Measurements from ENCODE around the gene PLK2.

DNA sequence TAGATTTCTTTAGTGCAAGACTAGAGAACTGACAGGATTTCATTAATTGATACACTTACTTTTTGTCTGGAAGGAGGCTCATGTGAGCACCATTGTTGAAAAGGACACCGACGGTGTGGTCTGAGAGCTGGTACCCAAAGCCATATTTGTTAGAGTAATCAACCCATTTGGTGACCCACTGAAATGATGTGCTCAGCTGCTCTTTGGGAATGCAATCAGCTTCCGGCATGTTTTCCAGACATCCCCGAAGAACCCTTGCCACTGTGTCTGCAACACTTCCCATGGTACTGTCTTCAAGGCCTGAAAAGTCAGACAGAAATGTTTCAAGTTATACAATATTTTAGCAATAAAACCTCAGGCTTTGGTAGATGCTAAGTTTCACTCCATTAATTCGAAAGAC lies 4.4 kb downstream of the PLK2 start:
- TF ChIP-seq, protein P1, sequence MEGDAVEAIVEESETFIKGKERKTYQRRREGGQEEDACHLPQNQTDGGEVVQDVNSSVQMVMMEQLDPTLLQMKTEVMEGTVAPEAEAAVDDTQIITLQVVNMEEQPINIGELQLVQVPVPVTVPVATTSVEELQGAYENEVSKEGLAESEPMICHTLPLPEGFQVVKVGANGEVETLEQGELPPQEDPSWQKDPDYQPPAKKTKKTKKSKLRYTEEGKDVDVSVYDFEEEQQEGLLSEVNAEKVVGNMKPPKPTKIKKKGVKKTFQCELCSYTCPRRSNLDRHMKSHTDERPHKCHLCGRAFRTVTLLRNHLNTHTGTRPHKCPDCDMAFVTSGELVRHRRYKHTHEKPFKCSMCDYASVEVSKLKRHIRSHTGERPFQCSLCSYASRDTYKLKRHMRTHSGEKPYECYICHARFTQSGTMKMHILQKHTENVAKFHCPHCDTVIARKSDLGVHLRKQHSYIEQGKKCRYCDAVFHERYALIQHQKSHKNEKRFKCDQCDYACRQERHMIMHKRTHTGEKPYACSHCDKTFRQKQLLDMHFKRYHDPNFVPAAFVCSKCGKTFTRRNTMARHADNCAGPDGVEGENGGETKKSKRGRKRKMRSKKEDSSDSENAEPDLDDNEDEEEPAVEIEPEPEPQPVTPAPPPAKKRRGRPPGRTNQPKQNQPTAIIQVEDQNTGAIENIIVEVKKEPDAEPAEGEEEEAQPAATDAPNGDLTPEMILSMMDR (IDR thresholded peaks at IDR 0.05; ENCODE audit: poor library complexity): no peak
- TF ChIP-seq EZH2phosphoT487 (IDR thresholded peaks at IDR 0.05; ENCODE audit: low read depth, severe bottlenecking, unreplicated experiment) (no peak), EZH2 (IDR thresholded peaks at IDR 0.05; ENCODE audit: borderline replicate concordance) (no peak)

Data from hepatocyte (in vitro differentiated cells).